HG02571 (cell line): Measurements from ENCODE around the gene JPH2.

Experiments
- ATAC-seq: cut with Tn5 transposase; IDR thresholded peaks from one replicate; pipeline ENCODE4 v1.9.1; 2021; ENCODE audit warnings: mild to moderate bottlenecking, moderate library complexity; ENCODE audit not compliant: unreplicated experiment

Gene JPH2

DNA sequence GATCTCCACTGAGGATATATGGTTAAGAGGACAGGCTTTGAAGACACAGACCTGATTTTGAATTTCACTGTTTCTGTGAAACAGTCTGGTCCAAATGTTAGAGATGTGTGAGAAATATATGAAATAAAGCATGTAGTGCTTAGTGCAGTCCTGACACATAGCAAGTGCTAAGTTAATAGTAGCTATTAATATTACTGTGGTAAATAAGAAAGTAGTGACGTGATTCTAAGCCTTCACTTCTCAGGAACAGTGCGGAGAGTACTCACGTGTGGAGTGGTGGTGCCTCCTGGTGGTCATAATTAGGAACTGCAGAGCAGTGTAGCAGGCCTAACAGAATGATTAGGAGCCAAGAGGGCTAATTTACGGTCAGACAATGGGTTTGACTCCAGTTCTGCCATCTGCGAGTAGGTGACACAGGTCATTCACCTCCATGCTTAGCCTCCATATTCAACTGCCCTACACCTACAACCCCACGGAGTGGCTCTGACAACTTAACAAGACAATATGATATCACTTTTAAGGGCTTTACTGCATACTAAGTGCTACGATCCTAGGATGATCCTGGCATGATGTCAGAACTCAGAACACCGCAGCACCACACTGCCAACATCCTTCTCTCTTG, 106.2 kb downstream of the JPH2 start:
- ATAC-seq, result peak; percentile 83

DNA sequence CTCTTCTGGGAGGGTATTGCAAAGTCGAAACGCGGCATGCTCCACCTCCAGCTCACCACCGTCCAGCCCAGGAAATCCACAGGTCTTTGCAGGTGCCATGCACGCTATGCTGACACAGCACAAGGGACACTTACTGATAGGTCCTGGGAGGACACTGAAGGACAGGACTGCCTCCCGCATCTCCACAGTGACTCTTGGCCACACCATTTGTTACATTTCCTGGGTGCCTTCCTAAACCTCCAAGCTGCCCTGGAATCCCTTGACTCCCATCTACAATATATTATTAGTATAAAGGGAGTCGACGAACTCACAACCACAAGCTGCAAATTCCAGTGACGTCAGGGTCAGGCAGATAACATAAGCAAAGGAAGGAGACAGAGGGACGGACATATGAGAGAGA, 106.9 kb downstream of the JPH2 start:
- no peak for ATAC-seq

- ATAC-seq, result no peak
Measured at GRCh38 chr20:44079291-44079690, 107.7 kb downstream of the JPH2 start.

- ATAC-seq, result no peak
Measured at GRCh38 chr20:44075950-44076232, 111.1 kb downstream of the JPH2 start.

DNA sequence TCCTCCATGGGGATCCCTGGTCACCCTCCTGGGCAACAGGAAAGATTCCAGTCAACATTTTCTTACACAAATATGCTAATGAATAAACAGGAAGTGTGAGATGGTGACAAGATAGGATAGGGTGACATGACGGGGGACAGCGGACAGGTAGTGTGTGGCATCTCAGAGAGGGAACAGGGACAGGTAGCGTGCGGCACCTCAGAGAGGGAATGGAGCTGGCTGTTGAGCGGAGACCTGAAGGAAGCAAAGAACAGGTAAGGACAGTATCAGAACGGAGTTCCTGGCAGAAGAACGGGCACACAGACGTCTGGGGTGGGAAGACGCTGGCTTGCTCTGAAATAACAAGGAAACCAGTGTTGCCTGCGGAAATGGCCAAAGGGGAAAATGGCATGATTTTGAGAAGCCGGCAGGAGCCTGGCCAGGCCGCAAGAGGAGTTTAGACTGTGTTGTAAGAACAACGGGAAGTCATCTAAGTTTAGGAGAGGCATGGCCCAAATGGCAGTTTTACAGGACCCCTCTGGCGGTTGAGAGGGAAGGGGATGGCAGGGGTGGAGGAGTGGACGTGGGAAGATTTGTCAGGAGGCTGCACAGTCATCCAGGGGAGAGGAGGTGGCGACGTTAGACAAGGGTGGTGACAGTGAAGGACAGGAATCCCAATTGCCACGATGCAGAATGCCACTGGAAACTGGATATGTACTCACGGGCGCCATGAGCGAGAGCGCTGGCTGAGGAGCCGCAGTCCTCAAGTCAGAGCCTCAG, 111.6 kb downstream of the JPH2 start:
- ATAC-seq, result no peak

- no peak for ATAC-seq
Measured at GRCh38 chr20:44074252-44075151, 112.5 kb downstream of the JPH2 start.

DNA sequence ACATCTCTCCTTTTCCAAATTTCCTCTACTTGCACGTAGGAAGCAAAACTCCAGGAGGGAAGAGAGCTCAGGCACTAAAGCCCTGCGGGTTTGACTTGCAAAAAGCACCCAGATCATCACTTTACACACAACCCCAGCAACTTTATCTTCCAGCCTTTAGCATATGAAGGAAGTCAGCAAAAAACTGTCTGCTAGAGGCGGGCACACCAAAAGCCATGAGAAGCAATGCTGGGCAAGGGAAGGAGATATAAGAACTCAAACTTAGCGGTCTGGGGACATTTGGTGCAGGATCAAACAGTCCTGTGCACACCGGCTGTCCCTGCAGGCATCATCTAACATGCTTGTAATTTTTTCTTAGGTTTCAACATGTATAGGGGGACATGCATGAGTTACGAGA, 113.3 kb downstream of the JPH2 start:
- no peak for ATAC-seq

- no peak for ATAC-seq
Measured at GRCh38 chr20:44073011-44073674, 113.8 kb downstream of the JPH2 start.

DNA sequence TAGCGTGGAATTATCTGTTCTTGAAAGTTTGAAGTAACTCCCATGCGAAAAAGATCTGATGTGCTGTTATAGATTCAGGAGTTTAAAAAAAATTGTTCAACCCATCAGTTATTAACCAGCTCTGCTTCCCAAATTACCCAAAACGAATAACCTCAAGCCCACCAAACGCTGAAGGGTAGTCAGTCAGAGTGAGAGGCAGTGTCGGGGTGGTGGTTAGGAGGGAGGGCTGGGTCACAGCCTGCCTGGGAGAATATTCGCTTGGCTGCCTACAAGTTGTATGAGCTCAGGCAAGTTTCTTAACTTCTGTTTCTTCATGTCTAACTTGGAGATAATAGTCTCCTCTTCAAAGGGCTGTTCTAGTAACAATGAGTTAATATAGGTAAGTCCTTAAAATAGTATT, 114.6 kb downstream of the JPH2 start:
- ATAC-seq, result no peak

DNA sequence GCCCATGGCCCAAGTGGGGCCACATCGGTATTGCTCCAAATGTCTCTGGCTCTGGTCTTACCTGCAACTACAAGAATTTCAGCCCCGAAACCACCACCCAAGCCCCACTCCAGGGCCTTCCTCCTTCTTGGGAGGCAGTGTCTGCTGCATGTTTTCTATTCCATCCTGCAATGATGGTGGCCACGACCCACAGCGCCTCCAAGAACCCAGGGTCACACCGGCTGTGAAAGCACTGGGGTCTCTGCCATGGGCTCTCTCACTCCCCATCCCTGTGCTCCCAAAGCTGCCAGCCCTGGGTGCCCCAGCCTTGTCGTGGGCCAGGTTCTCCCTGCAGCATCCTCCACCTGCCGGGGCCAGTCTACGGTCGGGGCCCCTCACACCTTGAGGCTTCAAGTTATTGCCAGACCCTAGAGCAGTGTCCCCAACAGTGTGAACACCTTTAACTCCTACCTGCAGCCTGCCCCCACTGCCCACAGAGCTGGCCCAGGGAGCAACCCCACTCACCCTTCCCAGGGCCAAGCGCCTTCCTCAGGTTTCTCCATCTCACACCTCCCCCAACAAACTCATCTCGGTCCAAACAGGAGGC, 115.4 kb downstream of the JPH2 start:
- ATAC-seq, result no peak

- no peak for ATAC-seq
Measured at GRCh38 chr20:44071057-44071456, 115.9 kb downstream of the JPH2 start.

DNA sequence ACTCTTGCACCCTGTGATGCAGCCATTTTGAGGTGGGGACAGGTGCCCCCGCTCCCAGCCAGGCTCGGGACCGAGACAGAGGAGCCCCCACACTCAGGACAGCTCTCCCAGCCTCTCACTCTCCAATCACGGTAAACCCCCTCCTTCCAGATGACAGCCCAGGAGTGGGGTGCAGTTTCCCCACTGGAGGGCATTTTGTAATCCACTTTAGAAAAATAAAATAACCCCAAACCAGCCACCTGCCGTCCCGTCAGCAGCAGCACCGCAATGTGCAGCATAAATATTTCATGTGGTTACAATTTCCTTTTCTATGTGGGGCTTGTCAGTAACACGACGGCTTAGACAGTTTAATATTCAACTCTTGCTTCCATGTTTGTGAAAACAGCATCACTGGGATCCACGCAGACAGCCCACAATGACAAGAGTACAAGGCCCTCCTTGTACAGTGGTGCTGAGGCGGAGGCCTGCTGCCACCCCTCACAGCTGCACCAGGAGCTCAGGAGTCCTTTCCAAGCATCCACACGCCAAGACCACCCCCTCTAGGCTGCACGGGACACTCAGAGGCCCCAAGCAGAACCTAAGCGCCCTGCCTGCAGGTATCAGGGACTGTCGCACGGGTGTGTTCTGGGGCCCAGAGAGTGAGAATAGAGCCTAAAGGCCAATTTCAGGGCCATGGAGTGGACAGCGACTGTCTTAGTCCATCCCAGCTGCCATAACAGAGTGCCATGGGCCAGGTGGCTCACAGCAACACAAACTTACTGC, 116.7 kb downstream of the JPH2 start:
- no peak for ATAC-seq

GRCh38 chr20:44069203-44070011, 117.6 kb downstream of the JPH2 start:
- peak; percentile 66 for ATAC-seq

DNA sequence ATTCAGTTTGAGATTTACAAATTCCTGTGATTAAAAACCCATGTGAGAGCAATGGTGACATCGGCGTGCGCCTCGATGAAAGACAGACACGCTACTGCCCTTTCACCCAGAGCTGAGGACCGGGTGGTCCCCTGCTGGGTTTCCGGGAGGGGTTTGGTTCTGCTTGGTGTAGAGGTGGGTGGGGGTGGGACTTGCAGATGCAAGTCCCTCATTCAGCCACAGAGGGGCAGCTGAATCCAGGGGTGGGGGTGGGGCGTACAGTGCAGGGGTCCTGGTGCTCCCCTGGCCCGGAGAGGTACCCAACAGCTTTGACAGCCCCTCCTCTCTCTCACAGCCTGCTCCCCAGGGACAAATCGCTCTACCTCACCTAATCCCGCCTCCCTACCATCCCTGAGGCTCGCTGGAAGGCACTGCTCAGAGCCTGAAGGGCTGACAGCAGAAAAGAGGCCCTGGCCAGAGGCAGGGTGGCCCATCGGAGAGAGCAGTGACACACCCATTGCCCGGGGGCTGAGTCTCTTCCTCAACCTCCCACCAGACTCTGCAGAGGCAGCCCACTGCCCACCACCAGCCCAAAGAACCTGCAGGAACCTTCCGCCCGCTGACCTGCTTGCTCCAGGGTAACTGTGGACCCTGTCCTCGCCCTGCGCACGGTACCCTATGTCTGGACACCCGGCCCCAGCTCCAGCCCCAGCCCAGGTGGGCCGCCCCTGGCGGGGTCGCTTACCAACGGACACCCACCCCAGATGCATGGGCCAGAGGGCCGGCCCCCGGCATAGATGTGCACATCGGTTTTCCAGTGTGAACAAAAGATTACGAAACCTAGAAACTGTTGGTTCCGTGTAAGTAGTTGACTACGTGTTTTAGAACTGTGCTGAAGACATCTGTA, 118.4 kb downstream of the JPH2 start:
- ATAC-seq, result no peak

DNA sequence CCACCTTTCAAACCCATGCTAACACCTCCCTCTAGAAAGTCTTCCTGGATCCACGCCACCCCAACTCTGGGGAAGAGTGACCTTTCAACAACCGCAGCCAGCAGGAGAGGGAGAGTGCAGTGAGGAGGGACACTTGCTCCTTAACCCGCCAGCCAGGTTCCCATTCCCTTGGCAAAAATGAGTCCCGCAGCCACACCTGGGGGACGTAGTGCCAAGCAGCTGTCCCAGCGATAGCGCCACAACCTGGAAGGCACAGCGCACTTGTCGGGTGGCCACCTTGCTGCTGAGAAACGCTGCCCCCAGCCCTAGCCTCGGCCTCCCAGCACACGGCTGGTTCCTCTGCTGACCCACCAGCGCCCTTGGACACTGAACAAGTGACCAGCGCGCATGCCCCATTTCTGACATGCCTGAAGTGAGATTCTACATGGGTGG, 119.3 kb downstream of the JPH2 start:
- ATAC-seq, result no peak

- no peak for ATAC-seq
Measured at GRCh38 chr20:44066645-44067606, 120.1 kb downstream of the JPH2 start.
